H1 (cell line): ENCODE data around the gene TXNL4A. TPM values are rescaled to one million over a fixed set of nuclear protein-coding genes. Genes with fewer than 3 reads are reported as not detected.

Experiments used
- CTCF ChIA-PET: fragments of 300-600 bp; sonication (Branson Sonifier 250); formaldehyde crosslinking; loops from one replicate; lab custom pipeline; 2021; ENCODE audit not compliant: partially characterized antibody; lab: Charles Lee
- POLR2A ChIA-PET: fragments of 300-600 bp; sonication (Branson Sonifier 250); formaldehyde crosslinking; loops from one replicate; lab custom pipeline; 2021; ENCODE audit warnings: inconsistent platforms; ENCODE audit not compliant: partially characterized antibody; lab: Charles Lee
- DNase-seq, 2 experiments: peaks; one replicate each; pipeline versions ENCODE4 v3.0.0 to v3.0.0-alpha.2; 2010 to 2022; ENCODE audit warnings: low spot score in 2 of 2, low read depth in 1 of 2, mixed read lengths in 1 of 2
- FAIRE-seq: peaks from 2 replicates; lab custom pipeline; 2011; peaks lifted over from hg19 to GRCh38; lab: Jason Lieb, UNC
- H2AFZ ChIP-seq: 2 replicates; pipeline ENCODE4 v1.8.1; 2012; ENCODE audit warnings: low read length, inconsistent platforms
- H2AK5ac ChIP-seq: 2 replicates; pipeline ENCODE4 v1.6.1; 2013; ENCODE audit warnings: low read depth, low read length
- H2BK120ac ChIP-seq: replicated peaks from 2 replicates; pipeline ENCODE3; 2013; ENCODE audit warnings: low read depth, low read length, inconsistent platforms
- H2BK12ac ChIP-seq: 2 replicates; pipeline ENCODE4 v1.6.1; 2013; ENCODE audit warnings: low read depth, low read length
- H2BK15ac ChIP-seq: 2 replicates; pipeline ENCODE4 v1.6.1; 2013; ENCODE audit warnings: low read length
- H2BK20ac ChIP-seq: 2 replicates; pipeline ENCODE4 v1.6.1; 2013; ENCODE audit warnings: low read length
- H2BK5ac ChIP-seq: 2 replicates; pipeline ENCODE4 v1.6.1; 2013; ENCODE audit warnings: low read depth, low read length
- H3K14ac ChIP-seq: 2 replicates; pipeline ENCODE4 v1.6.1; 2013; ENCODE audit warnings: inconsistent platforms; ENCODE audit not compliant: insufficient read length
- H3K18ac ChIP-seq: 2 replicates; pipeline ENCODE4 v1.6.1; 2013; ENCODE audit warnings: low read length; ENCODE audit errors: extremely low read depth
- H3K23ac ChIP-seq: 2 replicates; pipeline ENCODE4 v1.6.1; 2013; ENCODE audit warnings: inconsistent platforms; ENCODE audit not compliant: insufficient read length
- H3K23me2 ChIP-seq: 2 replicates; pipeline ENCODE4 v1.6.1; 2013; ENCODE audit warnings: low read depth, low read length
- H3K27ac ChIP-seq: 2 replicates; pipeline ENCODE4 v1.6.1; 2011; ENCODE audit warnings: low read depth, low read length, inconsistent platforms
- H3K27me3 ChIP-seq, 4 experiments: replicated peaks in 1 of 4; 1 replicate in 1 of 4; 2 replicates in 3 of 4; pipeline versions ENCODE4 v1.6.1 to v1.8.1; 2011 to 2013; ENCODE audit warnings: low read length in 3 of 4, mild to moderate bottlenecking in 3 of 4, inconsistent platforms in 2 of 4, mixed read lengths in 2 of 4, moderate library complexity in 1 of 4; ENCODE audit not compliant: control insufficient read depth in 3 of 4, insufficient read depth in 3 of 4; ENCODE audit errors: extremely low read depth in 1 of 4
- H3K36me3 ChIP-seq, 4 experiments: 2 replicates each; pipeline versions ENCODE4 v1.6.1 to v1.8.1; 2011 to 2013; ENCODE audit warnings: mild to moderate bottlenecking in 4 of 4, low read length in 3 of 4, moderate library complexity in 2 of 4, control low read depth in 1 of 4, inconsistent platforms in 1 of 4; ENCODE audit not compliant: insufficient read depth in 4 of 4, control insufficient read depth in 2 of 4
- H3K4ac ChIP-seq: replicated peaks from 2 replicates; pipeline ENCODE3; 2013; ENCODE audit warnings: low read length, low read depth, mixed read lengths, inconsistent platforms; ENCODE audit not compliant: insufficient read length
- H3K4me1 ChIP-seq, 4 experiments: replicated peaks in 1 of 4; 1 replicate in 1 of 4; 2 replicates in 3 of 4; pipeline versions ENCODE4 v1.6.1 to v1.8.1; 2011 to 2013; ENCODE audit warnings: low read length in 3 of 4, inconsistent platforms in 2 of 4, mixed read lengths in 1 of 4; ENCODE audit not compliant: insufficient read depth in 4 of 4, control insufficient read depth in 3 of 4
- H3K4me2 ChIP-seq, 2 experiments: 2 replicates each; pipeline versions ENCODE4 v1.6.1 to v1.8.1; 2011 to 2013; ENCODE audit warnings: low read depth in 2 of 2, low read length in 2 of 2, control low read depth in 1 of 2, inconsistent platforms in 1 of 2, mild to moderate bottlenecking in 1 of 2; ENCODE audit not compliant: insufficient read depth in 1 of 2
- H3K4me3 ChIP-seq, 4 experiments: fragments of 200-600, 300-600 bp in 1 of 4; sonication (generic), shearing (Covaris generic), sonication (Bioruptor Twin) in 1 of 4; 2 replicates each; pipeline versions ENCODE4 v1.5.1 to v1.8.1; 2011 to 2016; ENCODE audit warnings: low read length in 4 of 4, low read depth in 3 of 4, control low read depth in 2 of 4, inconsistent platforms in 2 of 4, mild to moderate bottlenecking in 2 of 4, mixed read lengths in 1 of 4, moderate library complexity in 1 of 4; ENCODE audit not compliant: insufficient read depth in 2 of 4; ENCODE audit errors: extremely low read depth in 1 of 4
- H3K56ac ChIP-seq: replicated peaks from 2 replicates; pipeline ENCODE3; 2013; ENCODE audit warnings: low read depth, mild to moderate bottlenecking, mixed read lengths, low read length, inconsistent platforms; ENCODE audit not compliant: insufficient read length
- H3K79me1 ChIP-seq: 2 replicates; pipeline ENCODE4 v1.6.1; 2013; ENCODE audit warnings: low read depth, low read length, control low read depth
- H3K79me2 ChIP-seq, 2 experiments: 2 replicates each; pipeline versions ENCODE4 v1.6.1 to v1.8.1; 2012 to 2013; ENCODE audit warnings: low read length in 2 of 2, mild to moderate bottlenecking in 2 of 2, inconsistent platforms in 1 of 2; ENCODE audit not compliant: insufficient read depth in 2 of 2, control insufficient read depth in 1 of 2
- H3K9ac ChIP-seq, 4 experiments: replicated peaks in 1 of 4; 1 replicate in 1 of 4; 2 replicates in 3 of 4; pipeline versions ENCODE4 v1.6.1 to v1.8.1; 2011 to 2013; ENCODE audit warnings: low read depth in 3 of 4, low read length in 3 of 4, control low read depth in 2 of 4, mild to moderate bottlenecking in 2 of 4, moderate library complexity in 2 of 4, inconsistent platforms in 1 of 4; ENCODE audit errors: extremely low read depth in 1 of 4
- H3K9me3 ChIP-seq, 2 experiments: 2 replicates each; pipeline versions ENCODE4 v1.6.1 to v1.8.1; 2012 to 2013; ENCODE audit warnings: mild to moderate bottlenecking in 2 of 2, moderate library complexity in 2 of 2, control low read depth in 1 of 2, inconsistent platforms in 1 of 2, low read depth in 1 of 2, low read length in 1 of 2, mixed read lengths in 1 of 2; ENCODE audit not compliant: insufficient read depth in 2 of 2
- H4K20me1 ChIP-seq, 2 experiments: replicated peaks in 1 of 2; 2 replicates each; pipeline versions ENCODE3 to v1.8.1; 2011 to 2013; ENCODE audit warnings: inconsistent platforms in 2 of 2, low read length in 2 of 2, mild to moderate bottlenecking in 1 of 2; ENCODE audit not compliant: insufficient read depth in 2 of 2, control insufficient read depth in 1 of 2
- H4K5ac ChIP-seq: 2 replicates; pipeline ENCODE4 v1.6.1; 2013; ENCODE audit warnings: low read length, low read depth, mixed read lengths, inconsistent platforms; ENCODE audit not compliant: insufficient read length
- H4K8ac ChIP-seq: 2 replicates; pipeline ENCODE4 v1.8.0; 2013; ENCODE audit warnings: mild to moderate bottlenecking, moderate library complexity, low read length, inconsistent platforms; ENCODE audit not compliant: insufficient read depth; ENCODE audit errors: extremely low read depth
- H4K91ac ChIP-seq: replicated peaks from 2 replicates; pipeline ENCODE3; 2013; ENCODE audit warnings: low read length, mixed read lengths, inconsistent platforms; ENCODE audit not compliant: insufficient read length
- WGBS, 2 experiments: shearing (Covaris generic) in 1 of 2; methylation state at CpG; one replicate each; pipeline versions ENCODE4 v1.1.6 to v1.1.7; 2013 to 2015; ENCODE audit warnings: low lambda C conversion rate in 2 of 2, mixed read lengths in 2 of 2, inconsistent platforms in 1 of 2, low coverage in 1 of 2, missing lambda C conversion rate in 1 of 2; ENCODE audit not compliant: insufficient replicate concordance in 2 of 2, insufficient coverage in 1 of 2, insufficient read length in 1 of 2; ENCODE audit errors: extremely low coverage in 1 of 2, missing lambda C conversion rate in 1 of 2; 5-methylcytosine and 5-hydroxymethylcytosine counted together
- polyA plus RNA-seq, 7 experiments: library from polyadenylated mRNA; depleted of rRNA in 3 of 7; stranded (reverse) in 5 of 7; unstranded in 2 of 7; fragments of >200 nt in 5 of 7; fragments of 200-250 nt in 2 of 7; gene quantifications; 1 replicate in 5 of 7; 2 replicates in 1 of 7; 4 replicates in 1 of 7; pipeline versions ENCODE4 v1.2.1 to v1.2.3, GENCODE V29; 2011 to 2013; ENCODE audit warnings: missing spikeins in 2 of 7, mixed read lengths in 2 of 7
- total RNA-seq: library from RNA; stranded (reverse); fragmentation: NEBNext Ultra II Directional; extraction: Animal tissue kit (Norgen Biotek cat#: 25700); gene quantifications from 2 replicates; pipeline ENCODE4 v1.2.1, GENCODE V29; 2021
- TF ChIP-seq, protein P1 (sequence below): IDR thresholded peaks from 2 replicates; pipeline ENCODE4 v1.6.1; 2011; ENCODE audit warnings: low read length, improper control_type of control experiment

TXNL4A gene
- total and polyA plus RNA-seq, 2 of the 8 experiments (the other 6 are each of a cell fraction or from before 2014, with no cell fraction given): 169 to 181 TPM

DNA sequence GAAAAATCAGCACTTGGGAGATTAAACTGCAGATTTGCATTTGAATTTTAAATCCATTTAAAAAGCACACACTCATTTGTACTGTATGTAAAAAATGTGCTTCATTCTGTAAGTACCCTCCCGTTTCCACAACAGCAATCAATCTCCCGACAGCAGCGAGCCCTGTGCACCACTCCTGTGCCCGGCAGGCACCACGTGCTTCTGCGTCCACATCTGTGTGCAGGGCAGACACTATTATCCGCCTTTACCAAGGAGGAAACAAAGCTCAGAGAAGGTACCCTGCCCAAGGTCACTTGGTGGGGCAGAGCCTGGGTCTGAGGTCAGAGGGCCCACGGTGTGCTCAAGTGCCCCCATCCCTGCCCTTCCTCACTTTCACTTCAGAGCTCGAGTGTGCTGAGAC lies 16.4 kb downstream of the TXNL4A start:
- Histone ChIP-seq H2BK12ac (no peak overlapping the region), H3K4me2 (no peak overlapping the region), H3K18ac (no peak overlapping the region), H2BK20ac (no peak overlapping the region), H3K56ac (no peak overlapping the region), H3K9me3 (no peaks in the 10 kb centered on the region), H3K27ac (no peak overlapping the region), H3K36me3 (peaks cover 0 to 39% (median 15%) of the 10 kb centered on the region in 4 experiments), H3K23me2 (no peaks in the 10 kb centered on the region), H3K9ac (no peak overlapping the region), H3K79me1 (peaks cover 4% of the 10 kb centered on the region; the same call in 1 of the 2 replicates), H2BK15ac (no peak overlapping the region), H2BK120ac (no peak overlapping the region), H3K27me3 (no peaks in the 10 kb centered on the region), H3K14ac (no peak overlapping the region), H3K4ac (no peak overlapping the region), H2AK5ac (no peak overlapping the region), H3K4me1 (no peaks in the 10 kb centered on the region), H3K23ac (no peak overlapping the region), H4K8ac (no peak overlapping the region; the same call in 1 of the 2 replicates), H2AFZ (no peak overlapping the region), H2BK5ac (no peak overlapping the region), H4K5ac (no peak overlapping the region), H3K79me2 (peaks cover 0 to 36% of the 10 kb centered on the region in 2 experiments; a peak in 2 of 4 replicates), H3K4me3 (no peak overlapping the region), H4K20me1 (peaks cover 12 to 16% of the 10 kb centered on the region in 2 experiments), H4K91ac (no peak overlapping the region)
- TF ChIP-seq, protein P1, sequence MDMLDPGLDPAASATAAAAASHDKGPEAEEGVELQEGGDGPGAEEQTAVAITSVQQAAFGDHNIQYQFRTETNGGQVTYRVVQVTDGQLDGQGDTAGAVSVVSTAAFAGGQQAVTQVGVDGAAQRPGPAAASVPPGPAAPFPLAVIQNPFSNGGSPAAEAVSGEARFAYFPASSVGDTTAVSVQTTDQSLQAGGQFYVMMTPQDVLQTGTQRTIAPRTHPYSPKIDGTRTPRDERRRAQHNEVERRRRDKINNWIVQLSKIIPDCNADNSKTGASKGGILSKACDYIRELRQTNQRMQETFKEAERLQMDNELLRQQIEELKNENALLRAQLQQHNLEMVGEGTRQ: no peak
- WGBS, 2 experiments: 93% methylated on average over 9 of the region's 9 CpGs; no CpG with 5 or more reads in 1 of the 2 experiments
- ChIA-PET CTCF (interaction anchor here (0.7 kb wide), 1 partner anchor 10 kb away, joined by 3 read pairs; no protein-coding TSS in a partner anchor), POLR2A (interaction anchor here (1.2 kb wide), 1 partner anchor 13 kb away, joined by 3 read pairs; no protein-coding TSS in a partner anchor)
- no peak for DNase-seq
- FAIRE-seq: no peak
